Activated T-helper 2 cell treated with anti-CD3 and anti-CD28 coated beads, Interferon-gamma antibody, Interleukin-2, Interleukin-4, amounts not matched to agents 10 μg/mL and 5 μg/mL and 100 μg/mL, durations not matched to agents 14 hours and 24 hours and 36 hours (primary cell): ENCODE measurements around the gene DLX1. TPM values are rescaled to one million over a fixed set of nuclear protein-coding genes. Genes with fewer than 3 reads are reported as not detected.
"Not testable (repeated sequence)": the region's sequence is repeated elsewhere in the genome, so short reads cannot be mapped to it uniquely, and the experiment has no call there.

Source experiments
- DNase-seq: peaks from one replicate; pipeline ENCODE4 v3.0.0; 2021; ENCODE audit warnings: low spot score
- H3K27ac Mint-ChIP-seq: one replicate; pipeline ENCODE4 v1.8.0; 2021; ENCODE audit warnings: mixed read lengths
- H3K27me3 Mint-ChIP-seq: one replicate; pipeline ENCODE4 v1.8.0; 2021; ENCODE audit warnings: low read depth, mixed read lengths
- H3K36me3 Mint-ChIP-seq: one replicate; pipeline ENCODE4 v1.8.0; 2021; ENCODE audit warnings: low read depth, mixed read lengths
- H3K4me1 Mint-ChIP-seq: one replicate; pipeline ENCODE4 v1.8.0; 2021; ENCODE audit warnings: low read depth, mixed read lengths
- H3K4me3 Mint-ChIP-seq: one replicate; pipeline ENCODE4 v1.8.0; 2021; ENCODE audit warnings: low read depth, mild to moderate bottlenecking, moderate library complexity, mixed read lengths
- H3K9me3 Mint-ChIP-seq: one replicate; pipeline ENCODE4 v1.8.0; 2021; ENCODE audit warnings: mixed read lengths
- intact Hi-C: fragments of 100-400 bp; cut with micrococcal nuclease; formaldehyde crosslinking; loops from one replicate; pipeline ENCODE4 v1.15.1; 2023
- total RNA-seq: library from RNA; stranded (reverse); gene quantifications from 2 replicates; pipeline ENCODE4 v1.2.3, GENCODE V29; 2022

DLX1 gene
- total RNA-seq, 1 donor from 2014 or later, result 0.09 TPM

GRCh38 chr2:172135446-172135845, 50.1 kb downstream of the DLX1 start:
- DNase-seq, result no peak
- Mint-ChIP-seq H3K4me3 (no peak overlapping the region), H3K9me3 (no peaks in the 10 kb centered on the region), H3K36me3 (no peaks in the 10 kb centered on the region), H3K27ac (no peak overlapping the region), H3K4me1 (no peaks in the 10 kb centered on the region), H3K27me3 (peaks cover 22% of the 10 kb centered on the region)
- intact Hi-C loops, result no loop called here

GRCh38 chr2:172137109-172137508, 51.8 kb downstream of the DLX1 start:
- intact Hi-C loops, result no loop called here
- H3K27me3 Mint-ChIP-seq, result peaks cover 24% of the 10 kb centered on the region
- H3K27ac Mint-ChIP-seq, result no peak overlapping the region
- no peaks in the 10 kb centered on the region for H3K36me3 Mint-ChIP-seq
- H3K4me3 Mint-ChIP-seq, result no peak overlapping the region
- H3K9me3 Mint-ChIP-seq, result no peaks in the 10 kb centered on the region
- H3K4me1 Mint-ChIP-seq, result no peaks in the 10 kb centered on the region
- DNase-seq, result no peak

GRCh38 chr2:172137943-172138342, 52.6 kb downstream of the DLX1 start:
- peaks cover 22% of the 10 kb centered on the region for H3K27me3 Mint-ChIP-seq
- intact Hi-C loops, result no loop called here

GRCh38 chr2:172138727-172139126, 53.4 kb downstream of the DLX1 start:
- intact Hi-C loops, H3K27ac Mint-ChIP-seq, DNase-seq, H3K4me3 Mint-ChIP-seq, H3K4me1 Mint-ChIP-seq, H3K9me3 Mint-ChIP-seq, H3K36me3 Mint-ChIP-seq: not testable (repeated sequence)
- H3K27me3 Mint-ChIP-seq, result peaks cover 18% of the 10 kb centered on the region

More at GRCh38 chr2:172137943-172138342, 52.6 kb downstream of the DLX1 start:
- no peaks in the 10 kb centered on the region for H3K9me3 Mint-ChIP-seq
- H3K4me3 Mint-ChIP-seq, result no peak overlapping the region
- H3K36me3 Mint-ChIP-seq, result no peaks in the 10 kb centered on the region
- H3K4me1 Mint-ChIP-seq, result no peaks in the 10 kb centered on the region
- DNase-seq, result no peak
- no peak overlapping the region for H3K27ac Mint-ChIP-seq

Other genes starting within 250 kb of the DLX1 start
- 27.2 and 27.3 TPM in 2 replicates for gene SLC25A12, start 191.3 kb upstream of the DLX1 start, total RNA-seq
- gene HAT1, start 163.0 kb upstream of the DLX1 start, total RNA-seq, result 67.4 and 70.1 TPM in 2 replicates
- gene METAP1D, start 85.6 kb upstream of the DLX1 start, total RNA-seq, result 6.0 and 7.9 TPM in 2 replicates
- gene DLX2, start 17.4 kb downstream of the DLX1 start, total RNA-seq, result 0.14 TPM in 1 of 2 replicates, not detected in the other